A204.1 (cell line): Measurements from ENCODE around the gene MLLT1.

Experiments
- FAIRE-seq: peaks from 2 replicates; lab custom pipeline; 2012; peaks lifted over from hg19 to GRCh38; lab: Jason Lieb, UNC

Gene MLLT1

DNA sequence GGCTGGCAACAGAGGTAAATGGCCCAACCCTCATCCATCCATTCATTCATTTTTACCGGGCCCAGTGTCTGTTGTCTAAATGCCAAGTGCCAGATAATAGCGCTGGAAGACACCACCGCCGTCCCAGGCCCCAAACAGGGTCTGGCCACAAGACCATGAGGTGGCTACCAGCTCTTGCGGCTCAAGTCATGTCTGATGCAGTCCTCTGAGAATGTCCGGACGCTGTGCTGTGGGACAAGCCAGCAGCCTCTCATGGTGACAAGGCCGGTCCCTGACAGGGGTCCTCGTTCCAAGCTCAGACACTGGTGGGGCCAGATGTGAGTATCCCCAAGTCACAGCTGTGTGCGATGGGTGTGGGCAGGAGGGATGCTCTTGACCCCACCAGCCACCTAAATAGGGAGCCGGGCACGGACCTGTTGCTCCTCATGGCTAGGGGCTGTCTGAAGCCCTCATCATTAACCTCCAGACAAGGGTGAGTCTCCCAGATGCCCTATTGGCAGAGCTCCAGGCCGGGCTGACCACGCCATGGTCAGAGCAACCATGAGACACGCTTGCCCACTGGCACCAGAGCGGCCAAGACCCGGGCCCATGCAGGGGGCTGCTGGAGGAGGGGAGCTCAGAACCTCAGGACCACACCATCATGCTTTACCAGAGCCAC, 58.4 kb downstream of the MLLT1 start:
- FAIRE-seq, result no peak

DNA sequence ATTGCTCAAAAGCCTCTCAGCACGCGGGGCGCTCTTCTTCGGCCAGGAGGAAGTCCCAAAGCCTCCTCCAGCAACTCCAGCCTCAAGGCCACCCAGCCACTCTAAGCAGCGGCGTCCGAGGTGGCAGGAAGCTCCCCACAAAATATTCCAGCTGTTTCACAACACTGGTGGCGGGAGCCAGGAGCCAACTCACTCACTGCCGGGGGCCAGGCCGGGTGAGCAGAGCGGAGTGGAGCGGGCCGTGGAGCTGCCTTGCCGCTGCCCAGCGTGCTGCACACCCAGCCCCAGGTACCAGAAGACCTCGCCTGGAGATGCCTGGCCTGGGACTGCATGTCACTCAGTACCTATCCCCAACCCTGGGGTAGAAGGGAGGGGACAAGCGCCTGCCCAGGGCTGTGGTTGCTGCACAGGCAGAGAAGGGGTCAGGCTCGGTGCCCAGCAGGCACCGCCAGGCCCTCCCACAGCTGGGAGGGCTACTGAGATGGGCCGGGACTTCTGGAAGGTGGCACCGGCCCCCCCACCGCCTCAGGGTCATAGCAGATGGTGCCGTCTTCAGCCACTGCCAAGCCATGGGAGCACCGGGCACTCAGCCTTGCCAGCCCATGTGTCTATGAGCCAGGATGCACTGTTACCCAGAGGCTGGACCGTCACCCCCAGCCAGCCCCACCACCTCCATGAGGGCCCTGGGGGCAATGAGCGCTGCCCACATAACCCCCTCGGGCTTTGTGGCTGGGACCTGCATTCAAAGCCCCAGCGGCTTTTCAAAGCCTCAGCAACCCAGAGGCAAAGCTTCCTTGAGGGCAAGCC, 59.2 kb downstream of the MLLT1 start:
- FAIRE-seq, result no peak

DNA sequence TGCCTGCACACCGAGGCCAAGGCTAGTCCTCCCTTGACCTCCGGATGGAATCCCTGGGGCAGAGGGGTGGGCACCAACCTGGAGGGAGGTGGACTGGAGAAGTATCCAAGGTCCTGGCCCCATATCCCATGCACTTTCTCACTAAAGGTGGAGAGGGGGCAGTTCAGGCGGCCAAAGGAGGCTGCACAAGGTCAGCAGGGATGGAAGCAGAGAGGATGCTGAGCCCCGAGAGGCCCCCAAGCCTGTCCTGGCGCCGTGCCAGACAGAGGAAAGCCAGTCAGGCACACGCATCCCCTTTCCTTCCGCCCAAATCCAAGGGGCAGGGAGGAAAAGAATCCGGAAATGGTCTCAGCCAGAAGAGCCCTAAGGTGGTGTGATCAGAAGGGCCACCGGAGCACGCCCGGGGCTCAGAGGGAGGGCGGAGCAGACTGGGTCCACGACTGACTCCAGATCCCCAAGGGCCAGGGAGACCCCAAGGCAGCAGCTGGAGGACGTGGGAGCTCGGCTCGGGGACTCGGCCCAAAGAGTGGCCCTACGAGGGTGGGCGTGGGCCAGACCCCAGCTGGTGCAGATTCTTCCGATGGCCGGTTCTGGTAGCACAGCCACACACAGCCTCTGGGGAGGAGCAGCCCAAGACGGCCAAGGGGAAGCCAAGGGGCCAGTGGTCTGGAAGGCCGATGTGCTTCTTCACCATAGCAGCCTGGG, 60.0 kb downstream of the MLLT1 start:
- FAIRE-seq, result no peak

DNA sequence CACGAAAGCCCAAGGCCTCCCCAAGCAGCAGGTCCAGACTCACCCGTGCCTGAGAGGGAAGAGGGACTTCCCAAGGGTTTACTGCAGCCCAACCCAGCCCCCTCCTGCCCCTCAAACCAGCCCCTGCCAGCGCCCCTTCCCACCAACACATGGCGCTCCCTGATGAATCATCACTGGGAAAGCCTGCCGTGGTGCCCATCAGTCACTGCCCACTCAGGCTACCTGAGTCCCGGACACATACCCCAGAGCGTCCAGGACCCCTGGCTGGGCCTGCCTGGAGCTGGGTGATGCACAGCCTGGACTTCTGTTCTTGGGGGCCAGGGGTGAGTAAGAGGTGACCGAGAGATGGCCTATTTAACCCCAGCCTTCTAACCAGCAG, 60.6 kb downstream of the MLLT1 start:
- no peak for FAIRE-seq

DNA sequence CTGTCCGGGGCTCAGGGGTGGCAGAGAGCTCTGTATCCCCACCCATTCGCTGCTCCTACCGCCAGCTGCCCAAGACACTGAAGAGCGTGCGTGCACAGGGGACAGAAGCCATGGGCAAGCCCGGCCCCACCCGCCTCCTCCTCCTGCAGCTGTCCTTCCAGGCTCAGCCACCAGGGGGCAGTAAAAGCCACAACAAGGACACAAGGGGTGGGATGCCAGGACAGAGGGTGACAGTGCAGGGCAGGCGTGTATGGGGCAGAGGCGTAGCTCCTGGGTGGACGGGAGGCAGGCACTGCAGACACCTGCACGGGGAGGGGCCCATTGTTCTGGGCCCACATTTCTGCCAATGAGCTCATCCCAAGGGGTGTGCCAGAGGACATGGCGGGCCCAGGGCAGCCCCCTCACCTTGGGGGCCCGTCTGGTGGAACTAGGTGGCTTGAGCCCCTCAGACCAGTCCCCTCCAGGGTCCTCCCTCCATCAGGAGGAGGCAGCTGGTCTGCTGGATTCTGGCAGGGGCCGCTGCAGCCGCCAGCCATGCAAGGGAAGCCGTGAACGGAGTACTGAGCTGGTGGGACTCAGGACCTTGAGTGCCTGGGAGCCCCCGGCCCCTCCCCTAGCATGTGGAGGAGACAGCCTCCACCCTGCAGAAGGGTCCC, 61.2 kb downstream of the MLLT1 start:
- FAIRE-seq, result no peak

DNA sequence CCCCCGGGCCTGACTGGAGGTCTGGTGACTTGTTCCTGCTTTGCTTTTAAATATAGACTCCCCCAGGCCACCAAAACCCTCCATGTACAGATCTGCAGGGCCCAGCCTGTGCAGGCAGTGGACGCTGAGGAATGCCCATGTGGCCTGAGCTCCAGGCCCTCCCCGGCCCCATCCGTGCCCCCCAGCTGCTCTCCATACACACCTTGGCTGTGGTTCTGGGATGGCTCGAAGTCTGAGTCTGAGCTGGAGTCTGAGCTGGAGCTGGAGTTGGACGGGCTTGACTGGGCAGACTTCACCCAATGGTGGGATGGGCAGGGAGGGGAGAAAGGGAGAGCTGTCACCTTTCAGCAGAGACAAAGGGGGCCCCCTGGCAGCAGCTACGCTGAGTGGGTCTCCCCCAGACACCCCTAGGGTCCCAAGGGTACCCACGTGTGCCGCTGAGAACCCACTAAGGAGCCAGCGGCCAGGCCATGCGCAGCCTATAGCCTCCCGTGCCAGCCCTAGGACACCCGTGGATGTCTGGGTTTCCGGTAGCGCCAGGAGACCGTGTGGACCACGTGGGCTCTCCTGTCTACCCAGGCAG, 61.9 kb downstream of the MLLT1 start:
- FAIRE-seq, result no peak

DNA sequence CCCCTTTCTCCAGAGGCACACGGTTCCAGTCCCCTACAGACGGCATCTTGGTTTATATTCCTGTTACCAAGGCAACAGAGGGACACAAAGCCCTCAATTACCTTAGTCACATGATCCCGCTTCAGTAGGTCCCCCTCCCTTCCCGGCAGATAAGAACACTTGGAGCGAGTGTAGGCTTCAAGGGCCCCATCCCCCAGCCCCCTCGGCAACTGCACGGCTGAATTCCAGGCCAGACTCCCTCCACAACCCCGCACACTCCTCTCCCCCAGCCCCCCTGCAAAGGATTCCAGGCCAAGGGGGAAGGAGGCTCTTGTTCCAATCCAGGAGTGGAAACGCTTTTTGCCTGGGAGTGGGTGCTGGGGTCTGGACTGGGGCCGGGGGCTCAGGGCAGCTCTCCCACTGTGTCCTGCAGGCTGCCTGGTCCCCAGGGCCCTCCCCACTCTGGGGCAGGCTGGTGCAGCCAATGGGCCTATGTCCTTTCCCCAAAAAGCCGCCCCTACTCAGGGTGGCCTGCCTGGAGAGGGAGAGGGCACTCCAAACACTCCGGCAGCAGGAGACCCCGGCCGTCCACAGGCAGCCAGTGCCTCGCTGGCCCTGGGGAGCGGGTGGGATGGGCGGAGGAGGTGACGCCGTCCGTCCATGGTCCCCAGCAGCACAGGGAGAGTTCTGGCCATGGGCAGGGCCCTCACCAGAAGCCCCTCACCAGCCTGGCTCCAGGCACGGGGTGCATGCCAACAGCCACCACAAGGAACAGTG, 62.6 kb downstream of the MLLT1 start:
- FAIRE-seq, result no peak

DNA sequence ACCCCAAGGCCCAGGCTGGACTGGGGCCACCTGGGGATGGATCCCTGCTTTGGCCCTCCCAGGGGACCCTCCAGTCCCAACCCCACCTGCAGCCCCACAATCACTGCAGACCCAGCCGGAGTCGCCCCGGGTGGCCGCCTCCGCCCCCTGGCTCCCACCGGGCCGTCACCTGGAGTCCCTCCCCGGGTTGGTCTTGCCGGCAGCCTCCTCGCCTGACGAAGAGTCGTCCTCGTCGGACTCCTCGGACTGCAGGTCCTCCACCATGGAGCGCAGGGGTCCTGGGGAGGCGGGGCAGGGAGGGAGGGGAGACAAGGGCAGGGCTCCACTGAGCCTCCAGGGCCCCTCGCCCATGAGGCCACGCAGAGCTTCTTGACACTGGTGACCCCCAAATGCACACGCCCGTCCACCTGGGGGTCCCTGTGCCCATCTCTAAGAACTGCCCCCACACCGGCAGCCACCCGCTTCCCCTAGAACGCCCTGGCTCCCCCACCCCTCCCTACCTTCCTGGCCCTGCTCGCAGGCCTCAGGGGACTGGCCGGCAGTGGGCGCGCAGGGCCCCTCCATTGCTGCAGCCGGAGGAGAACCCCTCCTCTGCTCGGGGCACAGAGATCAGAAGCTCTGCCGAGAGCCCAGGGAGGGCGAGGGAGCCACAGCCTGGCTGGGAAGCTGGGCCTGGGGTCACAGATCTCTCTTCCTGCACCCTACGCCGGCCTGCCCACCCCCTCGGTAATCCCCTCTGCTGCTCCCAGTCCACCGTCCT, 63.4 kb downstream of the MLLT1 start:
- no peak for FAIRE-seq

DNA sequence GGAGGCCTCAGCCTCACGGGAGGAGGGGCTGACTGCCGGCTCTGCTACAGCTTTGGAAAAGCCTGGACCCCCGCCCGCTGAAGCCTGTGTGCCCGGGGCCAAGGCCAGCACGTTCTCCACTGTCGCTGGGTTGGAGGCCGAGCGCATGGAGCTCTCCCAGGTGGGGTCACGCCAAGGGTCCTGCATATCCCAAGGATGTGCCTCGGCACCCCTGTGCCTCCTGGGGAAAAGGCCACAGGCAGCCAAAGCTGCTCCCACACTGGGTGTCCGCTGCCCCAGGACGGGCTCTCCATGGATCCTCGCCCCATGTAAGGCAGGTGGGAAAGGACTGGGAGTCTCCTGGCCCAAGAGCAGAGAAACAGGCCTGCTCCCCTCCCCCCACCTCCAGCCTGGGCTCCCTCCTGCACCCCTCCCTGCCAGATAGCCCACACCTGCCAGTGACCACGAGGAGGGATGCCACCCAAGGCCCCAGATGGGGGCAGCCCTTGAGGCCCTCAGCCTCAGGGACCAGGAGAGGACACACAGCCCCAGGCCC, 64.0 kb downstream of the MLLT1 start:
- FAIRE-seq, result no peak

DNA sequence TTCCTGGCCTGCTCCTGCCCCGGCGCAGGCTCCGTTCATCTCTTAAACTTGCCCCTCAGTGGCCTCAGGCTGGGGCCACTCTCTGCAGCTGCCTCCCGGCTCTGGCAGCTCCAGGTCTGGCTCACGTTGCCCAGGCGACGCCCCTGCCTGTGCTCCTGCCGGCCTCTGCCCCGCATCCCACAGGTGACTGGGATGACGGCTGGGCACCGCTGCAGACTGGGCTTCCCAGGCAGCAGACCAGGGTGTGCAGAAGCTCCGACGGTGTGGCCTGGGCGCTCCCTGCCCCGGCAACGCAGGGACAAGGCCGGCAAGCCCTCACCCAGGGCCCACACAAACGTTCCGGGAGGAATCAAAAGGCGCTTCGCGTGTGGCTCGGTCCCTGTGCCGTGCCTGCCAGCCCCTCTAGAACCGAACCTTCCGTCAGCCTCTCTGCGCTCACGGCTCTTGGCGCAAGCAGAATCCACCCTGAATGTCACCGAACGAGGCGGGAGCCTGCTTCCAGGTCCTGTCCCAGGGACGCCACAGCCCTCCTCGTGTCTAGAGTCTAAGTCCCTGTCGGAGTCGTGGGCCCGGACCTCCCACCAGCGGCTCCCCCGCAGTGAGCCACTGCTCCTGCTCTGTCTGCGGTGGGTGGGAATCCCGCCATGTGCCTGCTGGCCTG, 64.8 kb downstream of the MLLT1 start:
- no peak for FAIRE-seq

DNA sequence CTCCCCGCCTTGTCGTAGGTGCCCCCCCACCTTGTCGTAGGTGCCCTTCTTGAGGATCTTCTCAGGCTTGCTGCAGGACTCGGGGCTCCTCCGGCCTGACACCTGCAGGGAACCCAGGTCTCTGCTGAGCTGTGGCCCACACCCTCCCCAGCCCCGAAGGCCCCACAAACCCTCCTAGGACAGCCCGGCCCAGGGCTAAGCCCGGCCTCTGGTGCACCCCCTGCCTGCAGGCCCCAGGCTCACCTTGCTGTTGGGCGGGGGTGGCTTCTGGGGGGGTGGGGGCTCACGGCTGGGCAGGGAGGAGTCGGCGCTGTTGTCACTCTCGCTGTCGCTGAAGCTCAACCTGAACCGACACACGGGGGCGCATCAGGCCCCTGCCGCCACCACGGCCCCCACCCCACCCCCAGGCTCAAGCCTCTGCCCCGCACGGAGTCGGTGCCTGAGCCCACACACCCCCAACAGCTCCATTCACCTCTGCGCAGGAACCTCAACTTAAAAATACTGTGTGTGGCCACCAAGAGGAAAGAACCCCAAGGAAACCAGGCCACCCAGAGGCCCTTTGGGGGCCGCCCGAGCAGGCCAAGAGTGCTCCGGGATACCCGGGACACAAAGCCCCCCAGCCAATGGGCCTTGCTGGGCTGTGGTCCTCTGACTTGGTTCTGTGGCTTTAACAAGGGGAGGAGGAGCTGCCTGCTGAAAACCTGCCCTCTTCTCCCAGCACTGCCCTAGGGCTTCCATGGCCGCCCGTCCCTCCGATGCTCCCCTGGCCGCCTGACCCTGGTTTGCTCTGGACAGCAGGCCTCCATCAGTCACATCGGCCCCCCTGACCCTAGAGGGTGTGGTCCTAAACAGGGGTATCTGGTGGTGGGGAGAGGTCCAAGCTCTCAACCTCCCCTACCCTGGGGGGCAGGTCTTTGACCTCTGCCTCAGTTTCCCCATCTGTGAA, 65.8 kb downstream of the MLLT1 start:
- no peak for FAIRE-seq

DNA sequence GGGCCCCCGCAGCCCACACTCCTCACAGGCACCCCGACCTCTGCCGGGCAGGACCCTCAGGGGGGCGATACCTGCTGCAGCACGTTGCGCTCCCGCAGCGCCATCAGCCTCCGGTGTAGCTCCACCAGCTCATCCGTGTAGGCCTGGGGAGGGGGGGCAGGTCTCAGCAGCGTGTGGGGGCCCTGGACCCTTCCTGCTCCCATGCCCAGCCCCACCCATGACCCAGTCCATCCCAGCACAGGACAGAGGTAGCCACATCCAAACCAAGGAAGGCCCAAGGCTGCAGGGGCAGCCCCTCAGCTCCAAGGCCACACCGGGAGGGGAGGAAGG, 66.5 kb downstream of the MLLT1 start:
- FAIRE-seq, result no peak

DNA sequence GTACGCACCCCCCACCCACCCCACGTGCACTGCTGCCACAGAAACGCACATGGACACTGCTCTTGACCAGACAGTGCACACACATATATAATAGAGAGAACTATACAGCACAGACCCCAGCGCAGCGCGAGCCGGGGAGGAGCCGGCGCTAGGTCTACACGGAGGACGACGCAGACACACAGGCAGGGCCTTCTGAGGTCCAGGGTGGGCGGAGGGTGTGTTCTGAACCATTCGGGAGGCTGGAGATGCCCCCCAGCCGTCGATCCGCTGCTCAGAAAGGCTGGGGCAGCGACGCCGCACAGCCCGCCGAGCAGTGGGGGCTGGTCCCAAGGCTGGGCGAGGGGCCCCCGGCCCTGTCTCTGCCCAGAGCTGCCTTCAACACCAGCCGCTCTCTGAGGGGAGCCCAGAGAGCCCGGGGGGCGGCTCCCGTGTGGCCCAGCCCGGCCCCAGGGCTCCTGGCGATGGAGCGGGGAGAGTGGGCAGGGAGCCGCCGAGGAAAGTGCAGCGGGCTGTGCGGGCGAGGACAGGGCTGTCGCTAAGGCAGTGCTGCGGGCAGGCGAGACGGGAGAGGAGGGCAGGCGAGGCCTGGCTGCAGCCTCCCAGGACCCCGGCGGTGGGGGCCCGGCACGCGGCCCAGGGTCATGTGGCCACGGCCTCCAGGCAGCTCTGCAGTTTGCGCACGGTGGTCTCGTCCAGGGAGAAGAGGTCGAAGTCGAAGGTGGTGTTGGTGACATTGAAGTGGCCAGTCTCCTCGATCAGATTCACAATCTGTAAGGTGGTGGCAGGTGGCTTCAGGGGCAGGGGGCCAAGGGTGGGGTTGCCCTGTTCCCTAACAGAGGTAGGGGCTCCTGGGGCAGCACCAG, 67.1 kb downstream of the MLLT1 start:
- FAIRE-seq, result no peak

DNA sequence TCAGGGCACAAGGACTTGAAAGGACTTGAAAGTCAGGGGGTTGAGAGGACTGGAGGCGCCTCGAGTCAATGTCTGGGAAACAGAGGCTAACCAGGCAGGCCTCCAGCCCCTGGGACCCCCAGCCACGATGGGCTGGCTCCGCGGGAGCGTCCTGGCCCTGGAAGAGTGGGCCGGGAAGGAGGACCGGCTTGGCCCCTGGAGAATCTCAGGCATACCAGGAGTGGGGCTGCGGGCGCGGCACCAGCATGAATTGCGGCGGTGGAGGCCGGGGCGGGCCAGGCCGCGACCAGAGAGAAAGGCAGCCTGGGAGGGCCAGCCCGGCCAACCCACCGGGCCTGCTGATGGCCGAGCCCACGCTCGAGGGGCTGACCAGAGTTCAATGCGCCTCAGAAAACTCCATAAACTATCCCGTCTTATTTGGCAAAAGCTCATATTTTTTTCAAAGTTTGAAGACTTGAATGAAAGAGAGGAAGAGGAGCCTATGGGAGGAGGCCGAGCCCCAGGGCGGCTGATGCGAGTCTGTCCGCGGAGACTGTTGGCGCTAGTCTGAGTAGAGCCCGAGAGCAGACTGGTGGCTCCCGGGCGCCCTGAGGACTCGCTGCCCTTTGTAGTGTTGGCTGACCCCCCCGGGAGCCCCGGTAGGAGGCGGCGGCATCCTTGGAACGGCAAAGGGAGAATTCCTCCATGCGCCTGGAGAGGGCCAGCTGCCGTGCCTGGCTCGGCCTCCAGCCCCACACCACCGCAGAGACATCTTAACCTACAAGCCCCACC, 68.0 kb downstream of the MLLT1 start:
- FAIRE-seq, result no peak

DNA sequence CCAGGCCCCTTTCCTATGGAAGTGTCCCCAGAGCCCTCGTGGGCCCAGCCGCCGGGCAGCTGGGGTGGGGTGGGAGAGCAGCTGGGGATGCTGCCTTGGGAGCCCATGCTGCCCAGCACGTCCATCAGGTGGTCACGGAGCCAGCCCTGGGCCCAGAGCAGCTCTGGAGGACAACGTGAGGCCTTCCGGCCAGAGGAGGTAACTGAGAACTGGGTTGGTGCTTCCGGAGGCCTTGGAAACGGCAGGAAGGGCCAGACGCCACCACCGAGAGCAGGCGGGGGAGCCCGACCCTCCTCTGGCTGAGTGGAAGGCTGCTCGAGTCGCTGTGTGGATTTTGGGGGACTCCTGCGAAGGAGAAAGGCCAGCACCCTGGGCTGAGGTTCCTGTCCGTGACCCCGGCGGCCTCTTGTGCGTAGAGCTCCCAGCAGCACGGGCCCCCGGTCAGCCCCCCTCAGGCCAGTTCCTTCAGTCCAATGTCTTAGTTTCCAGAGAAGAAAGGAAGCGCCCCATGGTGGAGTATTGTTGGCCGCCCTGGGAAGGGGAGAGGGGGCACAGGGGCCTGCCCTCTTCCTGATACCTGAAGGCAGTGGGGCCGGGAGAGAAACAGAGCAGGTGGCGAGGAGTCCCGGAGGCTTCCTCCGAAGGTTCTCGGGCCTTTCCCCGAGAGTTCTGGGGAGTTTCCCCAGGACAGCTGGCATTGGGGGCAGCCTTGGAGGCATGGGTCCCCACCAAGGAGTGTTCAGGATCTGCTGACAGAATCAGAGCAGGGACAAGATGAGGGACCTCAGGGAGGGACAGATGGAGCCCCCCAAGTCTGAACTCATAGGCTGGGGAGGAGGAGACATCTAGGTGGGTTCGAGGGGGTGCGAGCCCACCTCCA, 68.8 kb downstream of the MLLT1 start:
- no peak for FAIRE-seq

DNA sequence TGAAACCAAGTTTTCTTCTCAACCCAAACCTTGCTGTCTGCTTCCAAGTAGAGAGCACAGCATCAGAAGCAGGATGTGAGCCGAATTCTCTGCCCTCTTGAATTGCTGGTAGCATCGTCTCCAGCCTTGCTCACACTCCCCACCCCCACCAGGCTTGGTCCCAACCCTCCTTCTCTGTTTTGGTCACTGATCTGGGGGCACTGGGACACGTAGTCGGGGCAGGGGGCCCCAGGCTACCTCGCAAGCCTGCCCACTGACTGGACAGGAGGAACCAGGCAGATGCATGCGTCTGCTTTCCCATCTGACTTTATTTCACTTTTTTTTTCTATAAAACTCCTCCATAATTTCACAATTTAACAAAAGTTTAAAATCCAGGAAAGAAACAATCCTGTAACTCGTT, 69.7 kb downstream of the MLLT1 start:
- FAIRE-seq, result no peak
